ENCODE measurements around the gene KIF5C.

DNA sequence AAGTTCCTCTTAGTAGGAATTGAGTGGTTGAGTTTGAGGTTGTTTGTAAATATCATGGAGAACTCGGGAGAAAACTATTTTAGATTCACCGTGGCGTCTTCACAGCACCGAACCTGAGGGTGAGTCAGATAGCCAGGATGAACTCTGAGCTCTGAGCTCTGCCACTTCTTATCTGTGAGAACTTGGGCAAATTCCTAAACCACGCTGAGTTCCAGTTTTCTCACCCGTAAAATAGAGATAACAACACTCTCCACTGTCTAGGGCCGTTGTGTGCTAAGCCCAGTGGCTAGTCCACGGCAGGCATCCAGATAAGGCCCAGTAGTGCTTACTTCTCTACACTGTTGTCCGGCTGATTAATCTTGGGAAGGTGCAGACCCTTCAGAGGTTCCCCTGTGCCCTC is 7.0 kb downstream of the KIF5C start:
- TF ChIP-seq, protein P1, sequence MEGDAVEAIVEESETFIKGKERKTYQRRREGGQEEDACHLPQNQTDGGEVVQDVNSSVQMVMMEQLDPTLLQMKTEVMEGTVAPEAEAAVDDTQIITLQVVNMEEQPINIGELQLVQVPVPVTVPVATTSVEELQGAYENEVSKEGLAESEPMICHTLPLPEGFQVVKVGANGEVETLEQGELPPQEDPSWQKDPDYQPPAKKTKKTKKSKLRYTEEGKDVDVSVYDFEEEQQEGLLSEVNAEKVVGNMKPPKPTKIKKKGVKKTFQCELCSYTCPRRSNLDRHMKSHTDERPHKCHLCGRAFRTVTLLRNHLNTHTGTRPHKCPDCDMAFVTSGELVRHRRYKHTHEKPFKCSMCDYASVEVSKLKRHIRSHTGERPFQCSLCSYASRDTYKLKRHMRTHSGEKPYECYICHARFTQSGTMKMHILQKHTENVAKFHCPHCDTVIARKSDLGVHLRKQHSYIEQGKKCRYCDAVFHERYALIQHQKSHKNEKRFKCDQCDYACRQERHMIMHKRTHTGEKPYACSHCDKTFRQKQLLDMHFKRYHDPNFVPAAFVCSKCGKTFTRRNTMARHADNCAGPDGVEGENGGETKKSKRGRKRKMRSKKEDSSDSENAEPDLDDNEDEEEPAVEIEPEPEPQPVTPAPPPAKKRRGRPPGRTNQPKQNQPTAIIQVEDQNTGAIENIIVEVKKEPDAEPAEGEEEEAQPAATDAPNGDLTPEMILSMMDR (CRISPR knock-in tag; IDR thresholded peaks at IDR 0.05): no peak
- TF ChIP-seq CREB1 (IDR thresholded peaks at IDR 0.05) (no peak), CREB1 (CRISPR knock-in tag; IDR thresholded peaks at IDR 0.05) (no peak), CHD4 (IDR thresholded peaks at IDR 0.05; ENCODE audit: borderline replicate concordance, low read length) (no peak), NR3C1 (CRISPR knock-in tag; IDR thresholded peaks at IDR 0.05) (no peak), POLR2AphosphoS5 (IDR thresholded peaks at IDR 0.05; ENCODE audit: low read depth, low read length) (no peak)
- TF ChIP-seq, protein P2, sequence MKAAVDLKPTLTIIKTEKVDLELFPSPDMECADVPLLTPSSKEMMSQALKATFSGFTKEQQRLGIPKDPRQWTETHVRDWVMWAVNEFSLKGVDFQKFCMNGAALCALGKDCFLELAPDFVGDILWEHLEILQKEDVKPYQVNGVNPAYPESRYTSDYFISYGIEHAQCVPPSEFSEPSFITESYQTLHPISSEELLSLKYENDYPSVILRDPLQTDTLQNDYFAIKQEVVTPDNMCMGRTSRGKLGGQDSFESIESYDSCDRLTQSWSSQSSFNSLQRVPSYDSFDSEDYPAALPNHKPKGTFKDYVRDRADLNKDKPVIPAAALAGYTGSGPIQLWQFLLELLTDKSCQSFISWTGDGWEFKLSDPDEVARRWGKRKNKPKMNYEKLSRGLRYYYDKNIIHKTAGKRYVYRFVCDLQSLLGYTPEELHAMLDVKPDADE (CRISPR knock-in tag; IDR thresholded peaks at IDR 0.05): no peak
- TF ChIP-seq, protein P3, sequence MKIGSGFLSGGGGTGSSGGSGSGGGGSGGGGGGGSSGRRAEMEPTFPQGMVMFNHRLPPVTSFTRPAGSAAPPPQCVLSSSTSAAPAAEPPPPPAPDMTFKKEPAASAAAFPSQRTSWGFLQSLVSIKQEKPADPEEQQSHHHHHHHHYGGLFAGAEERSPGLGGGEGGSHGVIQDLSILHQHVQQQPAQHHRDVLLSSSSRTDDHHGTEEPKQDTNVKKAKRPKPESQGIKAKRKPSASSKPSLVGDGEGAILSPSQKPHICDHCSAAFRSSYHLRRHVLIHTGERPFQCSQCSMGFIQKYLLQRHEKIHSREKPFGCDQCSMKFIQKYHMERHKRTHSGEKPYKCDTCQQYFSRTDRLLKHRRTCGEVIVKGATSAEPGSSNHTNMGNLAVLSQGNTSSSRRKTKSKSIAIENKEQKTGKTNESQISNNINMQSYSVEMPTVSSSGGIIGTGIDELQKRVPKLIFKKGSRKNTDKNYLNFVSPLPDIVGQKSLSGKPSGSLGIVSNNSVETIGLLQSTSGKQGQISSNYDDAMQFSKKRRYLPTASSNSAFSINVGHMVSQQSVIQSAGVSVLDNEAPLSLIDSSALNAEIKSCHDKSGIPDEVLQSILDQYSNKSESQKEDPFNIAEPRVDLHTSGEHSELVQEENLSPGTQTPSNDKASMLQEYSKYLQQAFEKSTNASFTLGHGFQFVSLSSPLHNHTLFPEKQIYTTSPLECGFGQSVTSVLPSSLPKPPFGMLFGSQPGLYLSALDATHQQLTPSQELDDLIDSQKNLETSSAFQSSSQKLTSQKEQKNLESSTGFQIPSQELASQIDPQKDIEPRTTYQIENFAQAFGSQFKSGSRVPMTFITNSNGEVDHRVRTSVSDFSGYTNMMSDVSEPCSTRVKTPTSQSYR (CRISPR knock-in tag; IDR thresholded peaks at IDR 0.05; ENCODE audit: borderline replicate concordance): no peak
